Suprapubic skin (tissue), 4 donors: ENCODE data around the gene TEX38. TPM values are rescaled to one million over a fixed set of nuclear protein-coding genes. Genes with fewer than 3 reads are reported as not detected.
A peak's percentile ranks its signal among the peaks of the same experiment; 100 is the strongest.

ENCODE experiments used
- DNase-seq, 2 donors: peaks; one replicate each; pipeline ENCODE4 v3.0.0-alpha.2; 2019; ENCODE audit warnings: low spot score in 2 of 2
- H3K27ac ChIP-seq: fragments of 200-600 bp; sonication (generic); one replicate; pipeline ENCODE4 v1.5.1; 2019
- H3K27me3 ChIP-seq: fragments of 200-600 bp; sonication (generic); one replicate; pipeline ENCODE4 v1.5.1; 2019
- H3K36me3 ChIP-seq: fragments of 200-600 bp; sonication (generic); one replicate; pipeline ENCODE4 v1.5.1; 2019
- H3K4me1 ChIP-seq: fragments of 200-600 bp; sonication (generic); one replicate; pipeline ENCODE4 v1.5.1; 2019
- H3K4me3 ChIP-seq: fragments of 200-600 bp; sonication (generic); one replicate; pipeline ENCODE4 v1.5.1; 2019; ENCODE audit warnings: mild to moderate bottlenecking
- H3K9me3 ChIP-seq: fragments of 200-600 bp; sonication (generic); one replicate; pipeline ENCODE4 v1.5.1; 2019
- CTCF ChIP-seq, 2 donors: fragments of 200-600 bp in 1 of 2; fragments of 450-650 bp in 1 of 2; sonication (generic) in 1 of 2; IDR thresholded peaks; one replicate each; pipeline ENCODE4 v1.5.1; 2016 to 2019; ENCODE audit warnings: antibody characterized with exemption in 2 of 2, mild to moderate bottlenecking in 1 of 2, moderate library complexity in 1 of 2
- EP300 ChIP-seq: sonication (generic); formaldehyde crosslinking; IDR thresholded peaks from one replicate; pipeline ENCODE4 v1.6.1; 2017; ENCODE audit warnings: antibody characterized with exemption
- POLR2A ChIP-seq, 2 donors: fragments of 450-650 bp; IDR thresholded peaks; one replicate each; pipeline ENCODE4 v1.6.1; 2017; ENCODE audit warnings: antibody characterized with exemption in 2 of 2, mild to moderate bottlenecking in 2 of 2, moderate library complexity in 2 of 2
- POLR2AphosphoS5 ChIP-seq, 3 donors: sonication (generic); formaldehyde crosslinking; IDR thresholded peaks; one replicate each; pipeline ENCODE4 v1.6.1; 2017; ENCODE audit warnings: antibody characterized with exemption in 3 of 3
- WGBS: methylation state at CpG from one replicate; pipeline ENCODE4 v1.1.5; 2018; 5-methylcytosine and 5-hydroxymethylcytosine counted together
- total RNA-seq, 4 donors: library from RNA; depleted of rRNA; stranded (reverse); fragments of >200 nt; gene quantifications; one replicate each; pipeline ENCODE4 v1.1.0, GENCODE V29; 2016

The TEX38 gene
- total RNA-seq, 4 donors from 2014 or later, result not detected

- WGBS, result 91% methylated on average over 9 of the region's 9 CpGs
- H3K4me1 ChIP-seq, result peaks cover 5% of the 10 kb centered on the region
- no peak overlapping the region for H3K27ac ChIP-seq
Observed at GRCh38 chr1:46705408-46705807, 33.8 kb downstream of the TEX38 start.

GRCh38 chr1:46708121-46708520 is 36.5 kb downstream of the TEX38 start:
- no peaks in the 10 kb centered on the region for H3K4me1 ChIP-seq
- H3K27ac ChIP-seq, result no peak overlapping the region
- no peak for TF ChIP-seq CTCF (IDR thresholded peaks at IDR 0.05)
- no peak for TF ChIP-seq EP300
- no peak for TF ChIP-seq POLR2A (IDR thresholded peaks at IDR 0.05)
- TF ChIP-seq POLR2AphosphoS5 (IDR thresholded peaks at IDR 0.05), result no peak
- WGBS, result 100% methylated on average over 1 of the region's 1 CpG
- H3K9me3 ChIP-seq, result no peaks in the 10 kb centered on the region
- no peak overlapping the region for H3K4me3 ChIP-seq
- no peaks in the 10 kb centered on the region for H3K27me3 ChIP-seq
- DNase-seq, result no peak
- H3K36me3 ChIP-seq, result peaks cover 70% of the 10 kb centered on the region

More at GRCh38 chr1:46705408-46705807, 33.8 kb downstream of the TEX38 start:
- DNase-seq, result no peak
- Histone ChIP-seq H3K4me3 (no peak overlapping the region), H3K9me3 (no peaks in the 10 kb centered on the region), H3K36me3 (peaks cover 75% of the 10 kb centered on the region), H3K27me3 (no peaks in the 10 kb centered on the region)
- no peak for TF ChIP-seq EP300
- no peak for TF ChIP-seq POLR2AphosphoS5 (IDR thresholded peaks at IDR 0.05)
- no peak for TF ChIP-seq CTCF (IDR thresholded peaks at IDR 0.05)

- H3K36me3 ChIP-seq, result peaks cover 33% of the 10 kb centered on the region
- no peaks in the 10 kb centered on the region for H3K9me3 ChIP-seq
- DNase-seq, result no peak
- peaks cover 43% of the 10 kb centered on the region for H3K4me1 ChIP-seq
- no peak for TF ChIP-seq POLR2A (IDR thresholded peaks at IDR 0.05)
- no peak for TF ChIP-seq EP300
- TF ChIP-seq POLR2AphosphoS5 (IDR thresholded peaks at IDR 0.05), result no peak
- TF ChIP-seq CTCF (IDR thresholded peaks at IDR 0.05), result no peak
- no peak overlapping the region for H3K4me3 ChIP-seq
- H3K27ac ChIP-seq, result no peak overlapping the region
- no peaks in the 10 kb centered on the region for H3K27me3 ChIP-seq
- WGBS, result 53% methylated on average over 3 of the region's 3 CpGs
Observed at GRCh38 chr1:46714976-46715375, 43.3 kb downstream of the TEX38 start.

- Histone ChIP-seq H3K4me3 (peak overlapping the region; percentile 99), H3K27ac (no peak overlapping the region), H3K9me3 (no peaks in the 10 kb centered on the region), H3K4me1 (peaks cover 43% of the 10 kb centered on the region), H3K36me3 (peaks cover 24% of the 10 kb centered on the region), H3K27me3 (no peaks in the 10 kb centered on the region)
- no peak for DNase-seq
- WGBS, result 66% methylated on average over 9 of the region's 9 CpGs
- TF ChIP-seq POLR2A (IDR thresholded peaks at IDR 0.05), result no peak
- no peak for TF ChIP-seq EP300
- no peak for TF ChIP-seq POLR2AphosphoS5 (IDR thresholded peaks at IDR 0.05)
- no peak for TF ChIP-seq CTCF (IDR thresholded peaks at IDR 0.05)
Observed at GRCh38 chr1:46717654-46718053, 46.0 kb downstream of the TEX38 start.

GRCh38 chr1:46718340-46718726 is 46.7 kb downstream of the TEX38 start:
- TF ChIP-seq POLR2A (IDR thresholded peaks at IDR 0.05), result no peak
- TF ChIP-seq POLR2AphosphoS5 (IDR thresholded peaks at IDR 0.05), result no peak
- TF ChIP-seq CTCF (IDR thresholded peaks at IDR 0.05), result no peak
- TF ChIP-seq EP300, result no peak
- Histone ChIP-seq H3K27me3 (no peaks in the 10 kb centered on the region), H3K4me1 (peaks cover 42% of the 10 kb centered on the region), H3K9me3 (no peaks in the 10 kb centered on the region), H3K36me3 (peaks cover 18% of the 10 kb centered on the region), H3K4me3 (peak overlapping the region; percentile 99), H3K27ac (peak overlapping the region; percentile 90)
- no peak for DNase-seq
- 2% methylated on average over 12 of the region's 12 CpGs for WGBS
